Endodermal cell (in vitro differentiated cells): ENCODE measurements around the gene CCDC51. TPM values are rescaled to one million over a fixed set of nuclear protein-coding genes. Genes with fewer than 3 reads are reported as not detected.
"Not testable (repeated sequence)": the region's sequence is repeated elsewhere in the genome, so short reads cannot be mapped to it uniquely, and the experiment has no call there.

ENCODE experiments used
- DNase-seq: peaks from one replicate; pipeline ENCODE4 v3.0.0-alpha.2; 2017
- H3K27ac ChIP-seq: 2 replicates; pipeline ENCODE4 v1.5.1; 2013; ENCODE audit warnings: mild to moderate bottlenecking, low read depth, low read length, moderate library complexity
- H3K27me3 ChIP-seq: 2 replicates; pipeline ENCODE4 v1.6.1; 2013; ENCODE audit warnings: mild to moderate bottlenecking, low read length, moderate library complexity; ENCODE audit not compliant: insufficient read depth, control insufficient read depth, poor library complexity, severe bottlenecking
- H3K36me3 ChIP-seq: 2 replicates; pipeline ENCODE4 v1.7.0; 2013; ENCODE audit warnings: mild to moderate bottlenecking, low read length, moderate library complexity; ENCODE audit not compliant: control insufficient read depth, insufficient read depth
- H3K4me1 ChIP-seq: one replicate; pipeline ENCODE4 v1.7.0; 2013; ENCODE audit warnings: low read length; ENCODE audit not compliant: control insufficient read depth, insufficient read depth
- H3K4me3 ChIP-seq: 2 replicates; pipeline ENCODE4 v1.5.1; 2013; ENCODE audit warnings: mild to moderate bottlenecking, low read length, moderate library complexity
- H3K9ac ChIP-seq: 2 replicates; pipeline ENCODE4 v1.6.1; 2013; ENCODE audit warnings: mild to moderate bottlenecking, low read length, moderate library complexity; ENCODE audit not compliant: poor library complexity, severe bottlenecking; ENCODE audit errors: extremely low read depth
- H3K9me3 ChIP-seq: 2 replicates; pipeline ENCODE4 v1.6.1; 2013; ENCODE audit warnings: mild to moderate bottlenecking, low read length, moderate library complexity; ENCODE audit not compliant: control insufficient read depth
- H3K27ac Mint-ChIP-seq: 2 replicates; pipeline ENCODE4 v1.8.0; 2020; ENCODE audit warnings: mixed read lengths
- H3K27me3 Mint-ChIP-seq: 2 replicates; pipeline ENCODE4 v1.8.0; 2021; ENCODE audit warnings: mild to moderate bottlenecking, mixed read lengths; ENCODE audit not compliant: insufficient read depth
- H3K36me3 Mint-ChIP-seq: 2 replicates; pipeline ENCODE4 v1.8.0; 2020; ENCODE audit warnings: low read depth, mixed read lengths
- H3K4me1 Mint-ChIP-seq: 2 replicates; pipeline ENCODE4 v1.8.0; 2020; ENCODE audit warnings: mixed read lengths
- H3K4me3 Mint-ChIP-seq: 2 replicates; pipeline ENCODE4 v1.8.0; 2020; ENCODE audit warnings: mild to moderate bottlenecking, moderate library complexity, mixed read lengths
- H3K9me3 Mint-ChIP-seq: 2 replicates; pipeline ENCODE4 v1.8.0; 2020; ENCODE audit warnings: mild to moderate bottlenecking, mixed read lengths
- CTCF ChIP-seq: fragments of 200-600 bp; sonication (generic); conservative IDR thresholded peaks from 2 replicates; pipeline ENCODE4 v1.5.0; 2021; ENCODE audit warnings: antibody characterized with exemption, mild to moderate bottlenecking
- WGBS, 2 experiments: methylation state at CpG; one replicate each; pipeline versions ENCODE4 v1.1.5 to v1.1.7; 2013; ENCODE audit warnings: missing lambda C conversion rate in 2 of 2, mixed read lengths in 1 of 2; ENCODE audit not compliant: insufficient coverage in 1 of 2, insufficient read length in 1 of 2; 5-methylcytosine and 5-hydroxymethylcytosine counted together
- long read RNA-seq, 4 experiments: library from polyadenylated mRNA in 2 of 4; library from RNA in 1 of 4; library from capped mRNA in 1 of 4; stranded (forward) in 3 of 4; unstranded in 1 of 4; transcript quantifications; one replicate each; pipeline ENCODE4 v2.0.0, GENCODE V29; 2020 to 2021; ENCODE audit warnings: inconsistent platforms in 1 of 4
- polyA plus RNA-seq, 2 experiments: library from polyadenylated mRNA; stranded (reverse); fragments of 50-300 nt; gene quantifications; one replicate each; pipeline ENCODE4 v1.2.3, GENCODE V29; 2013
- total RNA-seq, 2 donors: library from RNA; stranded (reverse); fragmentation: NEBNext Ultra II Directional in 1 of 2; extraction: Animal tissue kit (Norgen Biotek cat#: 25700) in 1 of 2; gene quantifications; 2 replicates in 1 of 2; 3 replicates in 1 of 2; pipeline ENCODE4 v1.2.1, GENCODE V29; 2021

The CCDC51 gene
- total RNA-seq: 10 to 100 TPM; 14.5 to 14.6 TPM
- 15.2 TPM for polyA plus RNA-seq (2013, experiment 1 of 2)
- polyA plus RNA-seq (2013, experiment 2 of 2): 14.4 TPM
- long read RNA-seq, experiment 1, partial matches to known transcripts: 4 of 8 reads
- long read RNA-seq, experiment 1, other reads (novel, unspliced or antisense): 0 of 8 reads
- long read RNA-seq, experiment 2, transcript CCDC51-206 (4 exons, 1,461 nt): minor isoform, 11 of 38 reads
- long read RNA-seq, experiment 2, transcript CCDC51-201 (4 exons, 1,560 nt): major isoform, 12 of 38 reads
- long read RNA-seq, experiment 2, partial matches to known transcripts: 3 of 38 reads
- long read RNA-seq, experiment 2, other reads (novel, unspliced or antisense): 8 of 38 reads
- long read RNA-seq, experiment 3, transcript CCDC51-201 (4 exons, 1,560 nt): major isoform, 47 of 125 reads
- long read RNA-seq, experiment 3, transcript CCDC51-202 (4 exons, 1,385 nt): minor isoform, 6 of 125 reads
- long read RNA-seq, experiment 3, transcript CCDC51-206 (4 exons, 1,461 nt): minor isoform, 35 of 125 reads
- long read RNA-seq, experiment 3, partial matches to known transcripts: 2 of 125 reads
- long read RNA-seq, experiment 3, other reads (novel, unspliced or antisense): 33 of 125 reads
- long read RNA-seq, experiment 4, transcript CCDC51-201 (4 exons, 1,560 nt): major isoform, 16 of 42 reads
- long read RNA-seq, experiment 4, transcript CCDC51-206 (4 exons, 1,461 nt): minor isoform, 9 of 42 reads
- long read RNA-seq, experiment 4, partial matches to known transcripts: 2 of 42 reads
- long read RNA-seq, experiment 4, other reads (novel, unspliced or antisense): 11 of 42 reads

GRCh38 chr3:48439820-48440589 lies at the start of gene CCDC51, which contains the start of gene TMA7:
CCDC51 (minus strand) TSS chr3:48440119; CDS start chr3:48435128, 4,991 bp downstream.
TMA7 (plus strand) TSS chr3:48440257; CDS start chr3:48440297, 40 bp downstream.
- no peaks in the 10 kb centered on the region for H3K4me1 ChIP-seq
- TF ChIP-seq CTCF: no peak
- peaks cover 4% of the 10 kb centered on the region for H3K4me1 Mint-ChIP-seq
- H3K27ac Mint-ChIP-seq: peak within 1 kb of the TSS; percentile 94
- peak within 1 kb of the TSS; percentile 97 for H3K4me3 ChIP-seq
- peaks cover 32% of the 10 kb centered on the region for H3K36me3 ChIP-seq
- peak within 1 kb of the TSS; percentile 98 for H3K4me3 Mint-ChIP-seq
- peak; percentile 99 for DNase-seq
- peak within 1 kb of the TSS; percentile 90 for H3K9ac ChIP-seq
- no peaks in the 10 kb centered on the region for H3K9me3 Mint-ChIP-seq
- 0 to 3% methylated on average over 9 to 54 of the region's 54 CpGs for whole genome bisulfite sequencing, 2 experiments
- no peaks in the 10 kb centered on the region for H3K27me3 ChIP-seq
- peak within 1 kb of the TSS; percentile 22 for H3K27ac ChIP-seq
- H3K9me3 ChIP-seq: no peaks in the 10 kb centered on the region
- H3K36me3 Mint-ChIP-seq: peaks cover 26% of the 10 kb centered on the region
- no peaks in the 10 kb centered on the region for H3K27me3 Mint-ChIP-seq

- Mint-ChIP-seq H3K9me3 (peaks cover 2% of the 10 kb centered on the region), H3K27me3 (no peaks in the 10 kb centered on the region), H3K4me3 (no peak overlapping the region), H3K27ac (no peak overlapping the region), H3K36me3 (peaks cover 22% of the 10 kb centered on the region), H3K4me1 (peaks cover 12% of the 10 kb centered on the region)
- Histone ChIP-seq H3K4me3 (no peak overlapping the region), H3K9ac (no peak overlapping the region), H3K27me3 (no peaks in the 10 kb centered on the region), H3K9me3 (no peaks in the 10 kb centered on the region), H3K36me3 (no peaks in the 10 kb centered on the region), H3K4me1 (no peaks in the 10 kb centered on the region), H3K27ac (no peak overlapping the region)
- 93 to 96% methylated on average over 4 to 5 of the region's 5 CpGs for WGBS, 2 experiments
- peak; percentile 19 for DNase-seq
- no peak for TF ChIP-seq CTCF
Measured at GRCh38 chr3:48486952-48487351, 47.0 kb upstream of the CCDC51 start.

- not testable (repeated sequence) for H3K27ac Mint-ChIP-seq, H3K4me1 ChIP-seq, H3K4me3 Mint-ChIP-seq
Measured at GRCh38 chr3:48482822-48483221, 42.9 kb upstream of the CCDC51 start.

GRCh38 chr3:48480891-48481290 lies 41.0 kb upstream of the CCDC51 start:
- peak; percentile 3 for DNase-seq
- not testable (repeated sequence) for H3K9me3 ChIP-seq, H3K4me1 ChIP-seq, H3K36me3 ChIP-seq, H3K4me1 Mint-ChIP-seq, H3K27ac ChIP-seq, H3K27me3 ChIP-seq, H3K27ac Mint-ChIP-seq, H3K27me3 Mint-ChIP-seq, H3K4me3 ChIP-seq, H3K9ac ChIP-seq, H3K9me3 Mint-ChIP-seq, H3K4me3 Mint-ChIP-seq
- WGBS, 2 experiments: 95 to 98% methylated on average over 4 to 9 of the region's 11 CpGs
- peaks cover 15% of the 10 kb centered on the region for H3K36me3 Mint-ChIP-seq

More at GRCh38 chr3:48482822-48483221, 42.9 kb upstream of the CCDC51 start:
- not testable (repeated sequence) for H3K27ac ChIP-seq, H3K27me3 ChIP-seq, H3K4me1 Mint-ChIP-seq, H3K9me3 Mint-ChIP-seq, H3K4me3 ChIP-seq, H3K9ac ChIP-seq, H3K9me3 ChIP-seq, H3K27me3 Mint-ChIP-seq, H3K36me3 ChIP-seq
- H3K36me3 Mint-ChIP-seq: peaks cover 17% of the 10 kb centered on the region
- 86 to 100% methylated on average over 4 to 6 of the region's 6 CpGs for WGBS, 2 experiments
- peak; percentile 38 for DNase-seq
